GM12873 (cell line): Measurements from ENCODE around the gene EZR.
A peak's percentile ranks its signal among the peaks of the same experiment; 100 is the strongest.

Source experiments
- TF ChIP-seq, protein P1 (sequence below): IDR thresholded peaks from 2 replicates; pipeline ENCODE4 v1.5.1; 2012; ENCODE audit warnings: low read depth, mild to moderate bottlenecking, moderate library complexity, low read length, control low read depth; ENCODE audit not compliant: insufficient read depth; ENCODE audit errors: missing control alignments

Gene EZR

DNA sequence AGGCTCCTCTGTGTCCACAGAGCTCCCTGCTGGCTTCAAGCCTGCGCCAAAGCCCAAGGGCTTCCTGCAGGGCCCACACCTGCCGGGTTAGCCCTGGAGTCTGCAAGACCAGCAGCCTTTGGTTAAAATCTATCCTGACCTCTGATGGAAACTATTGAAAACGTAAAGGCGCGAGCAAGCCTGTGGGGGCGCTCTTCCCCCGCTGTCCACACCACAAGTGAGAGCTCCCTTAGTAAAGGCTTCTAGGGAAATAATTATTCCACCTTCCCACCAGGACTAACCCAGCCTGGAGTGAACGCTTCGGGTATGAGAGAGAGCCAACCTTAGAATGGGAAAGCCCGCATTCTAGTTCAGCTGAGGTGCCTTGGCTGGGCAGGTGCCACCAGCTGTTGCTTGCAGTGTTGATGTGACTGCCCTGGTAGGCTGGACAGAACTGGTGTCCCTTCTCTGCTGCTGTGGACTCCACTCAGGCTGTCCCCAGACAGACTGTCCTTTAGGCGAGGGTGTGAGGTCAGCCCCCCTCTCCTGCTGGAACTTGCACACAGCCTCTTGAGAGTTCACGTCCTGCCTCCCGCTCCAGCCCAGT is 100.6 kb downstream of the EZR start:
- TF ChIP-seq, protein P1, sequence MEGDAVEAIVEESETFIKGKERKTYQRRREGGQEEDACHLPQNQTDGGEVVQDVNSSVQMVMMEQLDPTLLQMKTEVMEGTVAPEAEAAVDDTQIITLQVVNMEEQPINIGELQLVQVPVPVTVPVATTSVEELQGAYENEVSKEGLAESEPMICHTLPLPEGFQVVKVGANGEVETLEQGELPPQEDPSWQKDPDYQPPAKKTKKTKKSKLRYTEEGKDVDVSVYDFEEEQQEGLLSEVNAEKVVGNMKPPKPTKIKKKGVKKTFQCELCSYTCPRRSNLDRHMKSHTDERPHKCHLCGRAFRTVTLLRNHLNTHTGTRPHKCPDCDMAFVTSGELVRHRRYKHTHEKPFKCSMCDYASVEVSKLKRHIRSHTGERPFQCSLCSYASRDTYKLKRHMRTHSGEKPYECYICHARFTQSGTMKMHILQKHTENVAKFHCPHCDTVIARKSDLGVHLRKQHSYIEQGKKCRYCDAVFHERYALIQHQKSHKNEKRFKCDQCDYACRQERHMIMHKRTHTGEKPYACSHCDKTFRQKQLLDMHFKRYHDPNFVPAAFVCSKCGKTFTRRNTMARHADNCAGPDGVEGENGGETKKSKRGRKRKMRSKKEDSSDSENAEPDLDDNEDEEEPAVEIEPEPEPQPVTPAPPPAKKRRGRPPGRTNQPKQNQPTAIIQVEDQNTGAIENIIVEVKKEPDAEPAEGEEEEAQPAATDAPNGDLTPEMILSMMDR = peak; percentile 73

DNA sequence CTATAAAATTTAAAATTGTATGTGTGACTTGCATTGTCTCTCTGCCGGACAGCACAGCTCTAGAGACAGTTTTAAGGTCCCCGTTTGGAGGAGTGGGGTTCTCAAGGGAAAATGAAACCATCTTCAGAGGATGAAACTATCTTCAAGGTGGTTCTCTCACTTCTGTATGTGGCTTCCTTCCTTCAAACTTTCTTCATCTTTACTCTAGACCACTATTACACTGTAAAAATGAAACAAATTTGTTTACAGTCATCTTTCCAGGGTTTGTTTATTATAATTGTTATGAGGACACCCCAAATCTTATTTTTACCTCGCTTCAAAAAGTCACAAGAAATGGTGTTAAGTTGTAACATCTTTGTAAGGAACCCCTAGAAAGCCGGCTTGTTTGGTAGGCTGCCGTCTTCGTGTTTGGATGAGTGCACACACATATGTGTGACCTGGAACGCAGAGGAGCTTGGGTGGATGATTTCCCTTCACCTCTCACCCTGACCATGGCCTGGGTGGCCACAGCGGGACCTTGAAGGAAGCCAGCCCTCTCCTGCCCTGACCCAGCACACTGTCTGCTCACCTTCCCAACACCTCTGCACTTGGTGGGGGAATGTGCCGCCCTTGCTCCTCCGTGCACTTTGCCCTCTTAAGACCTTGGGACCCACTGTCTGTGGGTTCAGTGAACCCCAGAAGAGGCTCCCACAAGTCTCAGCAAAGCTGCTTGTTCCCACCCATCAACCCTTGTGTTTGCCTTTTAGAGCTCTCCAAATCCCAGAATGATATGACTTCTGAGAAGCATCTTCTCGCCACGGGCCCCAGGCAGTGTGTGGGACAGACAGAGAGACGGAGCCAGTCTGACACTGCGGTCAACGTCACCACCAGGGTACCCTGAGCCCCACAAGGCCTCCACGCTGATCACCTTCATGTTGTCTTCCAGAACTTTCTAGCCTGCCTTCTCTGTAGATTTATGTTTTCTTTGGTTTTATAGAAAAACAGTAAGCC is 101.5 kb downstream of the EZR start:
- TF ChIP-seq, protein P1 = no peak
